Mammary epithelial cell (primary cell): ENCODE data around the gene PTPRH.

ENCODE experiments used
- CTCF ChIP-seq, 2 donors: IDR thresholded peaks in 1 of 2; conservative IDR thresholded peaks in 1 of 2; 2 replicates each; pipeline ENCODE4 v1.5.1; 2011 to 2012; ENCODE audit warnings: inconsistent platforms in 2 of 2, low read length in 2 of 2, mild to moderate bottlenecking in 2 of 2, control low read depth in 1 of 2, low read depth in 1 of 2; ENCODE audit not compliant: insufficient read depth in 1 of 2; ENCODE audit errors: extremely low read depth in 1 of 2
- EZH2 ChIP-seq: IDR thresholded peaks from 2 replicates; pipeline ENCODE4 v1.6.1; 2012; ENCODE audit warnings: low read length, inconsistent platforms, borderline replicate concordance

GRCh38 chr19:55172741-55173140 lies 36.6 kb downstream of the PTPRH start:
- TF ChIP-seq CTCF (conservative IDR thresholded peaks at IDR 0.05 in 1 of 2, IDR thresholded peaks at IDR 0.05 in 1 of 2; ENCODE audit: extremely low read depth in 1 of 2, insufficient read depth in 1 of 2, low read depth in 1 of 2, low read length in 2 of 2), result no peak
- no peak for TF ChIP-seq EZH2
